SK-N-SH (cell line): ENCODE results near the gene ATF4.

Source experiments
- CHD2 ChIP-seq: fragments of 150-350 bp; IDR thresholded peaks from 2 replicates; pipeline ENCODE4 v1.6.1; 2018; ENCODE audit warnings: low read length; ENCODE audit not compliant: partially characterized antibody
- CTCF ChIP-seq: fragments of 200-600 bp; sonication (generic); IDR thresholded peaks from 2 replicates; pipeline ENCODE4 v1.6.1; 2017; ENCODE audit warnings: antibody characterized with exemption, mild to moderate bottlenecking, moderate library complexity
- EP300 ChIP-seq, 2 experiments: IDR thresholded peaks; 2 replicates each; pipeline versions ENCODE4 v1.4.0 to v1.6.1; 2012; ENCODE audit warnings: borderline replicate concordance in 1 of 2, low read depth in 1 of 2, low read length in 1 of 2
- GABPA ChIP-seq: IDR thresholded peaks from 2 replicates; pipeline ENCODE4 v1.4.0; 2012; ENCODE audit warnings: low read depth, mild to moderate bottlenecking
- IRF3 ChIP-seq: fragments of 150-350 bp; IDR thresholded peaks from 2 replicates; pipeline ENCODE4 v1.6.1; 2016; ENCODE audit warnings: mild to moderate bottlenecking, low read depth, low read length
- PBX3 ChIP-seq: IDR thresholded peaks from 2 replicates; pipeline ENCODE4; 2012
- POLR2AphosphoS5 ChIP-seq: IDR thresholded peaks from 2 replicates; pipeline ENCODE4 v1.6.1; 2012; ENCODE audit warnings: low read depth, low read length
- RCOR1 ChIP-seq: fragments of 150-350 bp; IDR thresholded peaks from 2 replicates; pipeline ENCODE4 v1.6.1; 2017; ENCODE audit warnings: antibody characterized with exemption, low read length
- RFX5 ChIP-seq: IDR thresholded peaks from 2 replicates; pipeline ENCODE4 v1.6.1; 2012; ENCODE audit warnings: mild to moderate bottlenecking, improper control_type of control experiment, low read length
- TAF1 ChIP-seq: IDR thresholded peaks from 2 replicates; pipeline ENCODE4 v1.6.1; 2012; ENCODE audit warnings: low read depth, mild to moderate bottlenecking, low read length, moderate library complexity, borderline replicate concordance
- ZBTB33 ChIP-seq: IDR thresholded peaks from 2 replicates; pipeline ENCODE4 v1.4.0; 2012; ENCODE audit warnings: low read depth, borderline replicate concordance

GRCh38 chr22:39478441-39478850 is 41.9 kb upstream of the ATF4 start:
- no peak for TF ChIP-seq CTCF
- no peak for TF ChIP-seq RCOR1
- no peak for TF ChIP-seq PBX3
- no peak for TF ChIP-seq POLR2AphosphoS5
- no peak for TF ChIP-seq ZBTB33
- no peak for TF ChIP-seq TAF1
- no peak for TF ChIP-seq IRF3
- no peak for TF ChIP-seq EP300 (IDR thresholded peaks at IDR 0.05; ENCODE audit: borderline replicate concordance in 1 of 2, low read depth in 1 of 2, low read length in 1 of 2)
- TF ChIP-seq CHD2: no peak
- TF ChIP-seq RFX5: no peak
- TF ChIP-seq GABPA: no peak
